NCI-H1048 (cell line): ENCODE data around the gene SIPA1L3.

Experiments
- DNase-seq: peaks from one replicate; lab custom pipeline; 2025; lab: John Stamatoyannopoulos, UW

Gene SIPA1L3

GRCh38 chr19:38111898-38112297 lies 204.9 kb downstream of the SIPA1L3 start:
- no peak for DNase-seq

- DNase-seq, result no peak
Observed at GRCh38 chr19:38114651-38115050, 207.6 kb downstream of the SIPA1L3 start.

- no peak for DNase-seq
Observed at GRCh38 chr19:38115271-38115802, 208.3 kb downstream of the SIPA1L3 start.

GRCh38 chr19:38118176-38118575 lies 211.2 kb downstream of the SIPA1L3 start:
- DNase-seq, result no peak

DNA sequence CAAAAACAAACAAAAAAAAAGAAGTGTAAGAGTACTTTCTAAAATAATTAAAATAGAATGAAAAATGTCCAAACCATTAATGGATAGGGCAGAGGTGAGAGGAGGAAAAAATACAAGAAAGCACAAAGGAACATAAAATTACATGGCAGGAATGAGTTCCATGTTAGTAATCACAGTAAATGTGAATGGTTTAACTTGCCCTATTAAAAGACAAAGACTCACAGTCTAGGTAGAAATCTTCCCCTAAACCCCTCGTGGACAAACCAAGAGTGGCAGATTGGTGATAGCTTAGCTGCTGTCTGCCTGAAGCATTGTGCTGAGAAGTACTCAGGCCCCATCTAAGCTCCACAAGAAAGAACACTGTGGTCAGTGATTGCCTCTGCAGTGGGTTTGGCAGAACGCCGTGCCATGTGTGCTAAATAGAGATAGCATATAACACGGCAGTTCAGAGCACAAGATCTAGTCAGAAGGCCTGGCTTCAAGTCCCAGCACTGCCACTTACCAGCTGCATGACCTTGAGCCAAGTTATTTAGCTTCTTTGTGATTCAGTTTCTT lies 213.5 kb downstream of the SIPA1L3 start:
- no peak for DNase-seq

GRCh38 chr19:38122402-38123093 lies 215.5 kb downstream of the SIPA1L3 start:
- DNase-seq, result no peak

DNA sequence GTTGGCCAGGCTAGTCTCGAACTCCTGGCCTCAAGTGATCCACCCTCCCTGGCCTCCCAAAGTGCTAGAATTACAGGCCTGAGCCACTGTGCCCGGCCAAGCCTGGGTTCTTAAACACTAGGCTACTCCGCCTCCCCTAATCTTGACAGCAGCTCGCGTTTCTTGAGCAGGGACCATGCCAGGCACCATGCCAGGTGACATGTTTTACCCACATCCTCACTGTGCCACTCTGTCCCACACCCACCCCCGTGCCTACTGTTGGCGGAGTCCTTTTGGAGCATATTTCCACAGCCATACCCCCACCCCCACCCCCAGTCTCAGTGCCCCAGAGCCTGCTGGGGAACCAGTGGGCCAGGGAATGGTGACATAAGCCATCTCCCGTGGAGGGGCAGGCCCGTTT lies 218.2 kb downstream of the SIPA1L3 start:
- no peak for DNase-seq

- DNase-seq, result no peak
Observed at GRCh38 chr19:38130399-38130798, 223.4 kb downstream of the SIPA1L3 start.

GRCh38 chr19:38132781-38133180 lies 225.8 kb downstream of the SIPA1L3 start:
- DNase-seq, result no peak

GRCh38 chr19:38133319-38133718 lies 226.3 kb downstream of the SIPA1L3 start:
- DNase-seq, result no peak

GRCh38 chr19:38134540-38135149 lies 227.6 kb downstream of the SIPA1L3 start:
- no peak for DNase-seq

- DNase-seq, result no peak
Observed at GRCh38 chr19:38135150-38135998, 228.4 kb downstream of the SIPA1L3 start.

DNA sequence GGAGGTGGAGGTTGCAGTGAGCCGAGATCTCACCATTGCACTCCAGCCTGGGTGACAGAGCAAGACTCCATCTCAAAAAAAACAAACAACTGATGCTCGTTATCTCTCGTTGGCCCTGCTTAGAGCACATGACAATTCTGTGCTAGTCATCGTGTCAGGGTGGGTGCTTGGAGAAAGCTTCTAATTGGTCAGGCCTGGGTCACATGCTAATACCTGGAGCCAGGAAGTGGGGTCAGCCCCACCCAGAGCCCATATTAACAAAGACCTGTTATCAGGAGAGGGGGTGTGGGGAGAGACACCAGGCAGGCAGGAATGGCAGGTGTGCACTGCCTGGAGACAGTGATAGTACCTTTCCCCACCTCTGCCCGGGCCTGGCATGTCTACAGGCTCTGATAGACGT lies 232.1 kb downstream of the SIPA1L3 start:
- no peak for DNase-seq

DNA sequence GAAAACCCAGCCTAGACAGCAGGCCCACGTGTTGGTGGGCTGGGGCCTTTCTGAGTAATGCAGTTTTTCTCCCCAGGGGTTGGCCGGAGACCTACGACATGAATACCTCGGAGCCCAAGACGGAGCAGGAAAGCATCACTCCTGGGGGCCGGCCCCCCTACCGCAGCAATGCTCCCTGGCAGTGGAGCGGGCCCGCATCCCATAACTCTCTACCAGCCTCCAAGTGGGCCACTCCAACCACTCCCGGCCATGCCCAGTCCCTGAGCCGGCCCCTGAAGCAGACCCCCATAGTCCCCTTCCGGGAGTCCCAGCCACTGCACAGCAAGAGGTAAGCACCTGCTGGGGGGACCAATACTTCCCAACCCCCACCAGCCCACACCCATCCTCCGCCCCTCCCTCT lies 234.1 kb downstream of the SIPA1L3 start:
- DNase-seq, result no peak

DNA sequence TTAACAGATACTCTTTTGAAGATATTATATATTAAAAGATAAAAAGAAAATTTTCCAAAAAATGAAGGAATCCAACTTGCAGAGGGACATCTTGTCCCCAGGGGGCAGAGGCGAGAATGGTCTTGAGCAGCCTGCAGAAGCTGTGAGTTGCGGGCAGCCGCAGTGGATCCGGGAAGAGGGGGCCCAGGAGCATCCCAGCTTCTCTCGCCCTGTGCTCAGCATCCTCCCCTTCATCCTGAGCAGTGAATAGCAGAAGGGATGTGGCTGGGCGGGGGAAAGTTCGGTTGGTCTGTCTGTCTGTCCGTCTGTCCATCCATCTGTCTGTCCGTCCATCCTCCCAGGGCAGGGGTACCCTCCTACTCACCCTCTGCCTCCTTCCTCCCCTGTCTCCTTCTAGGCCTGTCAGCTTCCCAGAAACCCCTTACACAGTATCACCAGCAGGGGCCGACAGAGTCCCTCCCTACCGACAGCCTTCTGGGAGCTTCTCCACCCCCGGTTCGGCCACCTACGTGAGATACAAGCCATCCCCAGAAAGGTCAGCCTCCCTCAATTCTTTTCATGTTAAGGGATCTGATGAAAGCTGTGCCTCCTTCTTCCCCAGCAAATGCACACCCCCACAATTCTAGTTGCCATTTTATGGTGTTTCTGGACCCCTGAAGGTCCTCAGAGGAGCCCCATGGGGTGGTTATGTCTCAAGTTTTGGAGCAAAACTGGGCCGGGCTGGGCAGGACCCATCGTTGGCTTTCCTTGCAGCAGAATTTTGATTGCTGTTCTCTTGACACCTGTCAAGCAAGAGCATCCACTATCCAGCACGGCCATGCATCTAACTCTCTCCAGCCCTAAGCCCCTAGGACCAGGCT lies 235.4 kb downstream of the SIPA1L3 start:
- no peak for DNase-seq

DNA sequence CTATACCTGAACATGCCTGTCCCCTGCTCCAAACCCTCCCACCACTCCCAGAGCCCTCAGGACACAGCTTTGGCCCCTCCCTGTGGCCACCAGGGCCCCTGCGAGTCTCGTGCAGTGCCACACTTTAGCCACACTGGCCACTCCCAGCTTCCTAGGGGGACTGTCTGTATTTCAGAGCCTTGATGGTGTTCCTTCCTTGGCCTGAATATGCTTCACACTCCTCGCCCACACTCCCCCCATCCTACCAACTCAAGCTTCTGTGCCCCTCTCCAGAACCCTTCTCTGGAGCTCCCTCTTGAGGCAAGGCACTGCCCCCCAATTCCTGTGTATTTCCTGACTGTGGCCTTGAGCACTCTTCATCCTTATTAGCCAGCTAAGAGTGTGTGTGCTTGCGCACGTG lies 236.8 kb downstream of the SIPA1L3 start:
- no peak for DNase-seq

DNA sequence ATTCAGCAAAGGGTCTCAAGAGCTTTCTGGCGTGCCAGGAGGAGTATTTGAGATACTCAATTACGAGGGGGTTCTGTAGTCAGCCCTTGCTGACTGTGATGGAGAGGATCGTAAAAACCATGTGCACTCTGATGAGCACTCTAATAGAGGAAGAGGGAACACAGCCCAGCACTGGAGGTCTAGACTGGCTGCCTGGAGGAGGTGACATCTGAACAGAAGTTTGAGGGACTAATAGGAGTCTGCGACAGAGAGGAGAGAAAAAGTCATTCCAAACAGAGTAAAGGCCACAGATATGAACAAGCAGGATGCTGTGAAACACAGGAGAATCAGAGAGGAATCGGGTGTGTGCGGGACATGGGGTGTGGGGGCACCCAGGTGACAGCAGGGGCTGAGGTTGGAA lies 237.7 kb downstream of the SIPA1L3 start:
- DNase-seq, result no peak

DNA sequence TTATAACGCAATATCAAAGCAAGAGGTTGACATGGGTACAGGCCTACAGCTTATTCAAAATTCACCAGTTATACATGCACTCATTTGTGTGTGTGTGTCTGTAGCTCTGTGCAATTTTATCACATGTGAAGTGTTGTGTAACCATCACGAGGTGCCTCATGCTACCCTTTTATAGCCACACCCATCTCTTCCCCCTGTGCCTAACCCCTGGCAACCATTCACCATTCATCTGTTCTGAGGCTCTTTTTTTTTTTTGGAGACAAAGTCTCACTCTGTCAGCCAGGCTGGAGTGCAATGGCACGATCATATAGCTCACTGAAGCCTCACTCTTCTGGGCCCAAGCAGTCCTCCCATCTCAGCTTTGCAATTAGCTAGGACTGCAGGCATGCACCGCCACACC lies 238.6 kb downstream of the SIPA1L3 start:
- no peak for DNase-seq

DNA sequence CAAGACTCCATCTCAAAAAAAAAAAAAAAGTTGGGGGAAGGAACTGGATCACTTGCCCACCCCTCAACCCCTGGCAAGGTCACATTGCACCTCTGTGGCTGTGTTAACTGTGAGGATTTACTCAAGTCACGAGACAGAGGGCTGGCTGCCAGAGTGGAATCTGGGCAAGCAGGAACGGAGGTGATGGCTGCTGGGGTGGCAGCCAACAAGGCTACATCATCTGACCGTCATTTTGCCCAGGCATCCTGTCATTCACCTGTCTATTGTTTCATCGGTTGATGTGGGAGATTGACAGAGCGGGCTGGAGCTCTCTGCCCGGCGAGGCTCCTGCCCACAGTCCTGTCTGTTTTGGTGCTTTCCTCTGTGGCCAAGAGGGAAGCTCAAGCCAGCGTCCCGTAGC lies 241.3 kb downstream of the SIPA1L3 start:
- no peak for DNase-seq

- no peak for DNase-seq
Observed at GRCh38 chr19:38149661-38150061, 242.7 kb downstream of the SIPA1L3 start.

- no peak for DNase-seq
Observed at GRCh38 chr19:38151242-38151641, 244.2 kb downstream of the SIPA1L3 start.
